ENCODE data around the gene GPI.

DNA sequence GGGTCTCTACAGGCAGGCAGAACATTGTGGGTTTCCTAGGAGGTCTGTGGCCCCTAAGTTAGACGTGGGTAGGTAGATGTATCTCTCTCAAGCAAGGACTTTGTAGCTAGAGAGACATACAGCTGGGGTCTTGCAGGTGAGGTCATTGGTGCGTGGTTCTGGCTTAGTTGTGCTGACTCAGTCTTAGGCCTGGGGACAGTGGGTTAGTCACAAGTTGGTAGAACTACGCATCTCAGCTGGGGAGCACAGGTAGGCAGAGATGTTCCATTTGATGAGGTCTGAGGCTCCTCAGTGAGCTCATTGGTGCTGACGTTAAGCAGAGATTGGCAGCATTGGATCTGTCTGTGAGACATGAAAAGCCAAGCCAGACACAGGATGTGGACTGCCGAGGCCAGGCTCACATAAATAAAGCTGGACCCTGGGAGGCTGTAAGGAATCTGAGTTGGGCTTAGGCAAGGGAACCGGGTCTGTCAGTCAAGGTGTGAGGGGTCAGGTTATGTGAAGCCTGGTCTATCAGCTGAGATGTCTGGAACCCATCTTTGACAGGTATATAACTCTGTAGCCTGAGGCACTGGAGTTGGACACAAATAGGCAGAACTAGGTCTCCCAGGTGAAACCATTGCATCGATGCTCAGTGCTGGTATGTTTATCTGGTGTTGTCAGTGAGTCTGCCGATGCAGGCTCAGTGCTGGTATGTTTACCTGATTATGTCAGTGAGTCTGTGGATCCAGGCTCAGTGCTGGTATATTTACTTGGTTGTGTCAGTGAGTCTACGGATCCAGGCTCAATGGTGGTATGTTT is 21.8 kb downstream of the GPI start:
- no peak for TF ChIP-seq EP300 (IDR thresholded peaks at IDR 0.05; ENCODE audit: borderline replicate concordance in 1 of 2, low read depth in 1 of 2, low read length in 1 of 2)
- TF ChIP-seq, protein P1, sequence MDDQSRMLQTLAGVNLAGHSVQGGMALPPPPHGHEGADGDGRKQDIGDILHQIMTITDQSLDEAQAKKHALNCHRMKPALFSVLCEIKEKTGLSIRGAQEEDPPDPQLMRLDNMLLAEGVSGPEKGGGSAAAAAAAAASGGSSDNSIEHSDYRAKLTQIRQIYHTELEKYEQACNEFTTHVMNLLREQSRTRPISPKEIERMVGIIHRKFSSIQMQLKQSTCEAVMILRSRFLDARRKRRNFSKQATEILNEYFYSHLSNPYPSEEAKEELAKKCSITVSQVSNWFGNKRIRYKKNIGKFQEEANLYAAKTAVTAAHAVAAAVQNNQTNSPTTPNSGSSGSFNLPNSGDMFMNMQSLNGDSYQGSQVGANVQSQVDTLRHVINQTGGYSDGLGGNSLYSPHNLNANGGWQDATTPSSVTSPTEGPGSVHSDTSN (IDR thresholded peaks at IDR 0.05) = no peak
- TF ChIP-seq, protein P2, sequence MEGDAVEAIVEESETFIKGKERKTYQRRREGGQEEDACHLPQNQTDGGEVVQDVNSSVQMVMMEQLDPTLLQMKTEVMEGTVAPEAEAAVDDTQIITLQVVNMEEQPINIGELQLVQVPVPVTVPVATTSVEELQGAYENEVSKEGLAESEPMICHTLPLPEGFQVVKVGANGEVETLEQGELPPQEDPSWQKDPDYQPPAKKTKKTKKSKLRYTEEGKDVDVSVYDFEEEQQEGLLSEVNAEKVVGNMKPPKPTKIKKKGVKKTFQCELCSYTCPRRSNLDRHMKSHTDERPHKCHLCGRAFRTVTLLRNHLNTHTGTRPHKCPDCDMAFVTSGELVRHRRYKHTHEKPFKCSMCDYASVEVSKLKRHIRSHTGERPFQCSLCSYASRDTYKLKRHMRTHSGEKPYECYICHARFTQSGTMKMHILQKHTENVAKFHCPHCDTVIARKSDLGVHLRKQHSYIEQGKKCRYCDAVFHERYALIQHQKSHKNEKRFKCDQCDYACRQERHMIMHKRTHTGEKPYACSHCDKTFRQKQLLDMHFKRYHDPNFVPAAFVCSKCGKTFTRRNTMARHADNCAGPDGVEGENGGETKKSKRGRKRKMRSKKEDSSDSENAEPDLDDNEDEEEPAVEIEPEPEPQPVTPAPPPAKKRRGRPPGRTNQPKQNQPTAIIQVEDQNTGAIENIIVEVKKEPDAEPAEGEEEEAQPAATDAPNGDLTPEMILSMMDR (IDR thresholded peaks at IDR 0.05) = no peak
- TF ChIP-seq FOXM1 (IDR thresholded peaks at IDR 0.05; ENCODE audit: low read depth) = no peak
- TF ChIP-seq SMC3 (IDR thresholded peaks at IDR 0.05; ENCODE audit: low read depth, low read length) = no peak
